Stimulated activated CD8-positive, alpha-beta memory T cell treated with anti-CD3 and anti-CD28 coated beads, Interleukin-12 subunit alpha, Interleukin-12 subunit beta, amount 100 ng/mL, for 24 hours (primary cell): ENCODE results near the gene CBX2.

Source experiments
- DNase-seq: peaks from one replicate; pipeline ENCODE4 v3.0.0-alpha.2; 2020; ENCODE audit errors: extremely low read depth

CBX2 gene

DNA sequence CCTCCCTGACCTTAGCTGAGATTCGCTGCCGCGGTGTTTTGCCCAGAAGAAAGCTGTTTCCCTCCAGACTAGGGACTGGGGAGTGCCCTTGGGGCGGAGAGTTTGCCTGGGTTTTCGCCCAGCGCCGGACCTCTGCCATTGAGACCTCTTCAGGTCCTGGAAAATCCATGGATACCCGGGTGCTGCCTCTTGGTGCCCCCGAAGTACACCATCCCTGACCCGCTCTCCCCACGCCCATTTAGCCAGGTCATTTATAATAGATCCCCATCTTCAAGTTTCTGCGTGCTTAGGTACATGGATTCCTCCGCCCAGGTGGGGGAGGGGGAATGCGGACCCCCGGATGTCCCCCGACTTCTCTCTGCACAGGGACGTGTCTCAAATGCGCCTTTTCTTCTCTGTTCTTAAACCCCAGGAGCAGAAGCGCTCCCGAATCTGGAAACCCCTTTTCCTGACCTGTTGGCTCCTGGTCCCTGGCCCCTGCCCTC, 34.0 kb downstream of the CBX2 start:
- DNase-seq = no peak

DNA sequence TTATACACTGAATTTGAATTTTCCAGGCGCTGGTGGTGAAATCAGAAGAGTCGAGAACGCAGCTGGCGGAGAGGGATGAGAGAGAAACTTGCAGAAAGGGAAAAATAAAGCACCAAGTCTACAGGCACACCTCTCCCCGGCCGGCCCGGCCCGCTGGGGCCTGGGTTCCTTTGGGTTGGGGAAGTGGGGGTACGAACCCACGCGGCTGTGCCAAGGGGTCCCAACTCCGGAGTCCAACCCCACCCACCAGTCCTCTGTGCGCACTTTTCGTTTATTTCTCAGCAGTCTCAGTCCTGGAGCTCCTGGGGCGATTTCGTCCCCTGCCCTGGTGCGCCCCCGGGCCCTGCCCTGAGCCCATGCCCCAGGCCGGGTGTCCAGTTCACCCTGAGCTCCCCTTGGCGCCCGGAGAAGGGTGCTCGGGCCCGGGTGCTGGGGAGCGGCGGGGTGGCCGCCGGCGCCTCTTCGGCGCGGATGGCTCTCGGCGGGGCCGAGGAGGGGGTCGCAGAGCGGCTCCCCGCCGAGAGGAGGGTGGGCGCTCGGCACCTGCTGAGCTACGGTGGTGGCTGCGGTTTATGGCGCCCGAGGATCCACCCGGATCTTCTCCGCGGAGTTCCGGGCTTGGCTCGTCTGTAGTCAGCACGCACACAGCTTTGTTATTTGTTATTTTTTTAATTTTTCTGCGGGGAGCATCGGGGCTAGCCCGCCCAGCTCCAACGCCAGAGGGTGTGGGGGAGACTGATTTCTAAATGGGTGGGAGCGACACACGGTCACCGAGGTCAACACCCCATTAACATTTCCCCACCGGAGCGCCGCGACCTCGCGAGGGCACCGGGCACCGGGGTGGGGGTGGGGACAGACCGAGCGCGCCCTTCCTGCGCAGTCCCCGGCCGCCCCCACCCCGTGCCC, 34.7 kb downstream of the CBX2 start:
- DNase-seq = no peak

DNA sequence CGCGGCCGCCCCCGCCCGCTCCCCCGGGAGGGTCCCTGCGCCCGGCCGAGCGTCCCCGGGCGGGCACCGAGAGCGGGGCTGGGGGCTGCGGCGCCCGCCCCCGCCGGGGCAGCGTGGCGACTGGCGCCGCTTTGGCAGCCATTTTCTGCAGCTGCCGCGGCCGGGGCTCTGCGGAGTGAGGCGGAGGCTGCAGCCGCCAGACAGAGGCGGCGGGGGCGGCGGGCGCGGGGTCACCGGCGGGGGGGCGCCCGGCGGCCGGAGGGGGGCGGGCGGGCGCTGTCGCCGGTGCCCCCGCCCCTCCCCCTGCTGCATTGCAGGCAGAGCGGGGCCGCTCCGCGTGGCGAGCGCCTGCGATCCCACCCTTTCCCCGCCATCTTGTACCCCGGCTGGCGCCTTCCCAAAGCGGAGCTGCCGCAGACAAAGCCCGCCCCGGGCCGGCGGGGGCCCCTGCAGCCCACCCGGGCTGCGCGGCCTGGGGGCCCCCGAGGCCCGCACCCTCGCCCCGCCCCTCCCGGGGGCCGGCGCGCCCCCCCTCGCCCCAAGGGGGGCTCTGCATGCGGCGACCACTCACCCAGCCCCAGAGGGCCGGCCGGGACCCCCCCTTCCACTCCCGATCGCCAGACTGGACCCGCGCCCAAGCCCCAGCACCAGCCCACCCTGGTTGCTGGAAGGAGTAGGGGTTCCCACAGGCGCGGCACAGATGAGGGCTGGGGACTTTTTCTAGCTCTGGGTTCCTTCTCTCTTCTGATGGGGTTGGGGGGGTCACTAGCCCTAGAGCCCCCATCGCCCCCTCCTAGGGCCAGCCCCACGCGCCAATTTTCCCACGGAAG, 35.6 kb downstream of the CBX2 start:
- DNase-seq = no peak

DNA sequence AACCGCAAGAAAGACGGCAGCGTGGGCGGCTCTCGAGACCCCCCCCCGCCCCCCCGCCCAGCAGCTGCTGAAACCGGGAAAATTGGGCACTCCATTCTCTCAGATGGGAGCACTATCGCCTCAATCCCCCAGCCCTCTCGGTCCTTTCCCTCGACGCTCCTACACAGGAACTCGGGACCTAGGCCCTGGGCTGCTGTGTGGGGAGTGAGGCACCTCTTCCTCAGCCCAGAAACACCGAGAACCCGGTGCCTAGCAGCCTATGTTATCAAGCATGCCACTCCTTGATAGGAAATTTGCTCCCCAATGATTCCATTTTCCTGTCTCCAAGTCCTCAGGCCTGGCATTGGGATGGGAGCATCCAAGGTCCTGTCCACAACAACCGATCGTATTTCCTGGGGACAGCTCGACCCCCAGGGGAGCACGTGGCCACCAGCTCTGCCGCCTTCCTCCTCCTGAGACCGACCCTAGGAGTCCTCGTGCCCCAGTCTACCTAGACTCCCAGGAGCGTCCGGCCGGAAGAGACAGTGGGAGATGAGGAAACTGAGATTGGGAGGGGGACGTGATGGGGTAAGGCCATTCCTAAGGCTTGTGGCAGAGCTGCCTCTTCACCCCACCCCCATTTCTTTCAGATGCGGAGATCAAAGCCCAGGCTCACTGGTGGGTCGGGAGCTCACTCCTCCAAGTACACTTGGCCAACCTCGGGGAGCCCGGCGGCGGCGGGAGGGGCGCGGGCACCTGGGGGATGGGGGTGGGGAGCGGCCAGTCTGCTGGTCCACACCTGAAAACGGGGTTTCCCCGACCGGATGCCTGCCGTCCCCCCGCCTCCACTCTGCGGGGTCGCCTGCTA, 36.4 kb downstream of the CBX2 start:
- DNase-seq = no peak

DNA sequence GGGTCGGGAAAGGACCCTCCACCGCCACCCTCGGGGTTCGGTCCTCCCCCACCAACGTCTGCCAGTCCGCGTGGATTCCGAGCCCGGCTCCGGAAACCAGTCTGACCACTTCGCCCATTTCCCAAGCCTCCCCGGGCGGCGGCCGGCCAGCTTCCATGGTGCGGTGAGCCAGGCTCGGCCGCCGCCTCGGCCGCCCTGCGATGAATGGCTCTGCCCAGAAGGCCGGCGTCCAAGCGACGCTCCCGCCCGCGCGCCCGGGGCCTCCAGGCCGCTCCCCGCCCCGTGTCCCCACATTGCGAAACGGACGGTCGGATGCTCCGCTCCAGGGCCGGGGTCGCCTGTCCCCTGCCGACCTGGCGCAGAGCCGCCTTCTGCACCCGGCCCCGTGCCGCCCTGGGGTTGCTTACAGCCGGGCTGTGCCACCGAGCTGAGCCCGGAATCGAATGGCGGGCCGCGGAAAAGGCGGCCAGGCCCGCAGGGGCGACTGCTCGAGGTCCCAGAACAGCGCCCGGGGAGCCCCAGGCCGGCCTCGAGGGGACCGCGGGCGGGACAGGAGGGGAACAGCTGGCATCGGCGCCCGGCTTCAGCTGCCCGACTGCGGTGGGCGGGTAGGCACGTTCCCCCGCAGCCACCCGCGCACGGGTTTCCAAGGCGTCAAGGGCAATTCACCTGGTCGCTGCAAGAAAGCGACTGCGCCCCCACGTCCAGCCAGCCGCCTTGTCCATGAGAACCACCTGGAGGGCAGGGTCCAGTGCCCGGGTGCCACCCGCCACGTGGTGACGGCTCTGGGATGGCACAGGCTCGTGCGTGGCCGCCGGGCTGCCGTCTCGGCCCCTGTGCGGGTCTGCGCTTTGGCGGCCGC, 37.3 kb downstream of the CBX2 start:
- no peak for DNase-seq

DNA sequence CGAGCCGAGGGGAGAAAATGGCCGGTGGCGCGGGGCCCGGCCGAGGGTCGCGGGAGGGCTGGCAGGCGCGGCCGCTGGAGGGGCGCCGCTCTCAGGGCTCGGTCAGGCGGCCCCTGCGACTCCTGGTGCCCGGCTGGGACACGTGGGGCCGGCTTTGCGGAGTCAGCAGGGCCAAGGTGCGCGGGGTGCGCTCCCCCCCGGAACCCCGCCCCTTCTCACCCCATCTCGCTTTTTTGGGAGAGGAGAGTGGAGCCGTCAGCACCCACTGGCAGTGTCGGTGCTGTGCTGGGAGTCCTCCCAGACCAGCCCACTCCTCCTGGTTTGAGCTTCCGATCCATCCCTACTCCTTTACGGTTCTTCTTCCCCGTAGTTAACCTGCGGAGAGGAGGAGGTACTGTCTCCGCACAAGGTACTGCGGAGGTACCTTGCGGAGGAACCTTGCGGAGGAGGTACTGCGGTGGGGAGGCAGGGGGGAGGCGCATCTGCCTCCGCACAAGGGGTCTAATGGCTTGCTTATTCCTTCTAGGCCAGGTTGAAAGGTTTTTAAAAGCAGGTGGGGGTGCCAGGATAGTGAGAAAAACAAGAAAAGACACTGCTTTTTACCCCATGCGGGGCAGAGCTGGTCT, 38.0 kb downstream of the CBX2 start:
- no peak for DNase-seq

DNA sequence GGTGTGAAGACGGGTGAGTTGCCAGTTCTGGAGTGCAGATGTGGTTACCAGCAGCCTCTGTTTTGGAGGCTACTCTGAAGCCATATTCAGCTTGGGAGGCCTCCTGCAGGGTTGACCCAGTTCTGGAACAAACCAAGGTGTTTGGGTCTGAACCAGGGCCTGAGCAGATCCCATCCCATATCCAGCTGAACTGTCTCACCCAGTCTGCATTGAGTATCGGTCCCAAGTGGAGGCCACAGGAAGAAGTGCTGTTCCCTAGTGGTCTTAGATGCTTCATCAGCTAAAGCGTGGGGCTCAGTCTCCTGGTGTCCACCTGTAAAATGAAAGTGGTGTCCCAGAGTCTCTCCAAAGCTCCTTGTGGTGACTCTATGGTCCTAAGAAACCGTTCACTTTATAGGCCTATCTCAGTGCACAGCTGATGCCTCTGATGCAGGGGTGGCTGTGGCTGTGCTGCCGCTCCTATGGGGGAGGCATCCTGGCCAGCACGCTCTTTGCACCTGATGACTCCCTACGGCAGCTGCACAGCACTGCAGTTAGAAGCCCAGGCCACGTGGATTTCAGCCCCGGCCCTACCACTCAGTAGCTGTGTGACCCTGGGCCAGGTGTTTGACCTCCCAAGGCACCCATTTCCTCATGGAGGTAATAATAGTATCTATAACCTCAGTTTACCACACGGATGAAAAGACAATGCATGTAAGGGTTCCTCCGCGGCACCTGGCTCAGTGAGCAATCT, 40.2 kb downstream of the CBX2 start:
- no peak for DNase-seq

DNA sequence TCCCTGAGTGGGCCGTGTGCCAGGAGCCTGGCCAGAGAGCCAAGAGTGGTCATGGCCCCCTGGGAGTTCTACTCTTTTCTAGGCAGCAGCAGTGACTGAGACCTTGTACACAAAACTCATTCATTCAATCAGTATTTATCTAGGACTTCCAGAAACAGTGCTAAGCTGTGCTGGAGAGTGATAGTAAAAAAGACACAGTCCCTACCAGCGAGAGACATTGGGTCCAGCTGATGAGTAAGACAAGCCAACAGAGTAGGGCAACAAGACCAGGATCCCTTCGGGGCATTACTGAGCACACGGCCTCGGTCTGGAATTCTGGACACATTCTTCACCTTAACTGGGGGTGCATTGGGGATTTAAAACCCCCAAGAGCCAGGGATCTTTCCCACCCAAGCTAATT, 41.1 kb downstream of the CBX2 start:
- no peak for DNase-seq

DNA sequence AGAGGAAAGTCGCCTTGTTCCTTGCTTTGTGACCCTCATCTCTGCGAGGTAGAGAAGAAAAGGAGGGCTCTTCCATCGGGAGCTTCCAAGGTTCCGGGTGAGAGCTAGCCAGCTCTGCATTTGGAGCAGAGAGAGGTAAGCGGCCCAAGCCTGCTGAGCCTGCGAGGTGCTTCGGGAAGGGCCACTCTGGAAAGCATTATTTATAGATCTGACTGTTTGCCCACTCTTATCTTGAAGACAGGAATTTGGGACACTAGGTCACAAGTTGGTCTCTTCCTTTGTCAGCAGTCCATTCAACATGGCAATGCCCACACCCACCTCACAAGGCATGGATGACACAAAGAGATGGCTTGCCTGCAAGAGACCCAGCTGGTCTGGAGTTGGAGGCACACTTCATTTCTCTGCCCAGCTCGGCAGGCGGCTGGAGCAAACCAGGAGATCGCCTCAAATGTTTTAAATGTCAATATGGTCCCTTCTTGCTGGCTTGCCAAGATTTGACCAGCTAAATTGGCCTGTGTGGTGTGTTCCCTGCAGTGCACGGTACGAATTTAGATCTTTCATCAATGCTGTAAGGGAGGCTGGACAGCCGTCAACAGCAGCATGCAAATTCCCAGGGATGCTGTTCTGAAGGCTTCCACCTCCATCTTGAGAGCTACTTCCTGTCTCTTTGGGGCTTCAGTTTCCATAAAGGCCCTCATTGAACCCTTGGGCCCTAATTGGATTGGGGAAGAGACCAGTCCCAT, 41.8 kb downstream of the CBX2 start:
- no peak for DNase-seq

DNA sequence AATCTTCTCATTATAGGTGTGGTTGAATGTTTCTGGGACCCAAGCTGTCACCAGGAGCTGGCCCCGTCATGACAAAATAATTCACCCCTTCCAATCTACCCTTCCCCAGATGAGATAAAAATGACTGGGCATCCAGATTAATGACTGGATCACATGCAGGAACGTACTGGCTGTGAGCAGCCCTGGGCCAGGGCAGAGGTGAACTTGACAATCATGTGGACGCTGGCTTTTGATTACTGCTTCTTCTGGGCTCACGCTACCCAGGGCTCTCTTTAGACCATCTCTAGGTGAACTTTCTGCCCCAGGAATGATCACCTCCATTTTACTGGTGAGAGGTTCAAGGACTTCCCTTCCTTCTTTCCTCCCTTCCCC, 43.0 kb downstream of the CBX2 start:
- DNase-seq = no peak

DNA sequence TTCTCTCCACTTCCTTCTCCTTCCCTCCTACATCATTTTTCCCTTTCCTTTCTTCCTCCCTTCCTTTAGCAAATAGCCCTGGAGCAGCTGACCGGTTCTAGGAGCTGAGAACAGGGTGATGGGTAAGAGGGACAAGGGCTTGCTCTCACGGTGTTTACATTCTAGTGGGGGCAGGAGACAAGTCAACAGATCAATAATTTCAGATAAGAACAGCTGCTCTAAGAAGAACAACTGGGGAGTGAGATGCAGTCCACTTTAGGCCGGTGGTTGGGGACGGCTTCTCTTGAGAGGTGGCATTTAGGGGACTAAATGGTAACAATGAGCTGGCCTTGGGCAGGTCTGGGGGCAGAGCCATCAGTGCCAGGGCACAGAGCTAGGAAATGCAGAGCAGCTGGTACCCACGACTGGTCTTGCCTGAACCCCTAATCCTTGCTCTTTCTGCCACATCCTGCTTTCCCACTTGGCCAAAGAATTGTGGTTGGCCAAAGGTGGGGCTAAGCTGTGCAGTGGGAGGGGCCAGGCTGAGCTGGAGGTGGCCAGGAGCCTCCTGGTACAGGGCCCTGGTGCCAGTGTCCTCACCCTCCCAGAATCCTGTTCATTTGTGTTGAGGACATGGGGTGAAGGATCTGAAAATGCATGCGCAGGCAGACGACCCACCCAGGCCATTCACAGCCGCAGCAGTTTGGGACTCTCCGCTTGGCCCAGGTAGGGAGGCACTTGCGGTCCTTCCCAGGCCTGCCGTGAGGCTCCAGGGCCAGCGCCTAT, 43.6 kb downstream of the CBX2 start:
- DNase-seq = no peak

DNA sequence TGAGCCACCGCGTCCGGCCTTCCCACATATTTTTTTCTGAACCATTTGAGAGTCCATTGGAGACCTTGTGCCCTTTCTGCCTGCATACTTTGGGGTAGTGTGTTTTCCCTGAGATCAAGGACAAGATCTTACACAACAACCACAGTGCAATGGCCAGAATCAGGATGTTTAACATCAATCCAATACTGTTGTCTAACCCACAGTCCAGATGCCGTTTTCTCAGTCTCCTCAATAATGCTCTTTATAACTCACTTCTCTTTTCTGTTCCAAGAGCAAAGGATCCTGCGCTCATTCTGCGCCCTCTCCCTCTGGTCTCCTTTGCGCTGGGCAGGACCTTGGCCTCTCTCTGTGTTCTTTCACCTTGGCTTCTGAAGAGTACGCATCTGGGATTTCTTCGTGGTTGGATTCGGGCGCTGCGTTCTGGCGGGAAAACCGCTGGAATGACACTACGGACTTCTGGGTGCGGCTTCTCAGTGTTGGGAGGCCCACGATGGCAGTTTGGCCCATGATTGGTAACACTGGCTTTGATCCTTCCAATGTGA, 44.7 kb downstream of the CBX2 start:
- DNase-seq = no peak

DNA sequence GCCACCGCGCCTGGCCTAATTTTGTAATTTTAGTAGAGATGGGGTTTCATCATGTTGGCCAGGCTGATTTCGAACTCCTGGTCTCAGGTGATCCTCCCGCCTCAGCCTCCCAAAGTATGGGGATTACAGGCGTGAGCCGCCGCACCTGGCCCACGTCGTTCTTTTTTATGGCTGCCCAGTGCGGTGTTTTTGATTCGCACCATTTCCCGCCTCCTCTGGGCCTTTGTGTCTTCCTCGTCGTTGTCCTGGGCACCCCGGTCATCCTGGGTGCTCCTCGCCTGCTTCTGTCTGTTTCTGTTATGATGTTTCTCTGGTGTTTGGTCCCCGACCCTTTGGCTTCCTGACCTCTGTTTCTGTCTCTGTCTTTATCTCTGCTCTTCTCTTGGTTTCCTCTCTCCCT, 46.3 kb downstream of the CBX2 start:
- no peak for DNase-seq

DNA sequence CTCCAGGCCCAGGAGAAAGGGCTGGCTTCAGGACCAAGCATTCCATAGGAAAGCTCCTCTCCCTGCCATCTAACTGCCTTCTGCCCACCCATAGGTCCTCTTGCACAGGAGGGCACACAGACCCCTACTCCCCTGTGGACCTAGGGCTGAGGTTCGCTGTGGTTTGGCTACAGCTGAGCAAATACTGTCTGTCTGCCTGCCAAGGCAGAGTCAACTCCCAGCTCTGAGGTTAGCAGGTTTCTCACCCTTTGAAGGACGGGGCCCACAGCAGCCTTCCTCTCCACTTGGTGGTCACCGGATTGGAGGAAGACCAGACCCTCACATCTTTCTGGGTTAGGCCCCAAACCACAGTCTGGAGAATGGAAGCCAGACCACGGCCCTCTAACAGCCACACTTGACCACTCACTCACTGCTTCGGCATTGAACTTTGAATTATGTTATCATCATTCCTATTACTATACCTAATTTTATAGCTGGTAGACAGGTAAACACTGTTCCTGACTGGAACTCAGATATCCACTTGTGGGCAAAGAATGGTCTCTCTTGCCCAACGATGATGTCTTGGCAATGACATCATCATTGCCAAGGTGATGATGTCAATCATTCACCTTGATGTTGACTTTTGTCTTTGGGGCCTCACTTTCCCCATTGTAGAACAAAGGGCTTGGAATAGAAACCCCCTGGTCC, 47.1 kb downstream of the CBX2 start:
- no peak for DNase-seq

DNA sequence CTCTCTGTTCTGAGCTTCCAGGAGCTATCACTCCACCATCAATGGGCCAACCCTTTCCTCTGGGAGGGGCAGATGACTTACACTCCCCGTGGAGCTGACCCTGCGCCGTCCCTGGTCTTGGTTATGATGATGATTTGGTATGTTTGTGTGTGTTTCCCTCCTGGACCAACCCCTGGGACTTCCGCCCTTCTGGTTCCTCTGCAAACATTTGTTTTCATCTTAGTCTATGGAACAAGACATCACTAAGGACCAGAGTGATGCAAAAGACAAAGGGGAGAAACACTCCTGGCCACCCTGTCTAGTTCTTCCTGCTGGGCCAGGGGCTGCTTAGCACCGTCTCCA, 47.6 kb downstream of the CBX2 start:
- no peak for DNase-seq

DNA sequence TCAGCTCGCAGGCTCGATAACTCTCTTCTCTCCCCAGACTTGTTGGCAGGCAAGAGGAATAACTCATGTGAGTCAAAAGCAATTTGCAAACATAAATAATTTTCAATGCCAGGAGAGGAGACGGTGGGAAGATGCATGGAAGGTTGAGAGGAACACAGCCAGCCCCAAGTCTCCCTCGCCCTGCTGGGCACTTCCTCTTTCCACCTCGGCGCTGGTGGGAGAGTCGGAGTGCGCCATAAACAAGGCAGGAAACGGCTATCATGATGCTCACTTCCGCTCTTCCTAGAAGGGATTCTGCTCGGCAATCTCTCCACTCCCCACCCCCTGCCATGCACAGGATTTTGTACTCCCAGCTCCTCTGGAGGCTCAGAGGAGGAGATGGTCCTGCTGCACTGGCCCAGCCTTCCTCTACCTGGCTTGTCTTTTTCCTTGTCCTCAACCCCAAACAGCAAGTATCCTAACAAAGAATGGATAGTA, 48.3 kb downstream of the CBX2 start:
- no peak for DNase-seq

DNA sequence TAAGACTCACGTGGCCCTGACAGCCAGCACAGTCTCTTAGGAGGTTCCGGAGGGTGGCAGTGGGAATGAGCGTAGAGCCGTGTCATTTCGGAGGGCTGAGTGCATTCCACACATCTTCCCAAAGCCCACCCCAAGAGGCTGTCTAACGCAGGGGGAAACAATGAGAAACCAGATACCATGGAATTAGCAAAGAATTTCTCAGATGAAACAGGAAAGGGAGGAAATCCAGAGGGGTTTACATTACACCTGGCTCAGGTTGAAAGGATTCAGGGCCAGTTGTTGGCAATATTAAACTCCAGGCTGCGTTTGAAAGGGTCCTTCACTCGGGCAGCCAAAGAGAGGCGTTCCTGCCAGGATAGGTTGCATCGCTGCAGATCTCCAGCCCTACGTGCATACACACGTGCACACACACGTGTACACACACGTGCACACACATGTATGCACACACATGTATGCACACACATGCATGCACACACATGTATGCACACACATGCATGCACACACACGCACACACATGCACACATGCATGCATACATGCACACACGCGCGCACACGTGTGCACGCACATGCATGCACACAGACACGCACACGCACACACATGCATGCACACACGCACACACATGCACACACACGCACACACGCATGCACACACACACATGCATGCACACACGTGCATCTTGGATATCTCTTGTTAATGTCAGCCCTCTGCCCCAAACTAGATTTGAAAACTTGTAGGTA, 49.1 kb downstream of the CBX2 start:
- DNase-seq = no peak
